HG02973 (cell line): ENCODE measurements around the gene S1PR4.
"Not testable (repeated sequence)": the region's sequence is repeated elsewhere in the genome, so short reads cannot be mapped to it uniquely, and the experiment has no call there.

Experiments used
- ATAC-seq: cut with Tn5 transposase; IDR thresholded peaks from one replicate; pipeline ENCODE4 v1.9.1; 2021; ENCODE audit warnings: moderate library complexity; ENCODE audit not compliant: unreplicated experiment

S1PR4 gene

GRCh38 chr19:3176715-3177501 is 1.7 kb upstream of the S1PR4 start:
- no peak for ATAC-seq

GRCh38 chr19:3178973-3179738 is 587 bp downstream of the S1PR4 start:
- ATAC-seq = no peak

- ATAC-seq = no peak
These were observed 1.2 kb downstream of the S1PR4 start for GRCh38 chr19:3179739-3180293.

GRCh38 chr19:3183721-3184641 is 5.4 kb downstream of the S1PR4 start:
- no peak for ATAC-seq

- ATAC-seq = no peak
These were observed 6.4 kb downstream of the S1PR4 start for GRCh38 chr19:3184847-3185460.

- peak; percentile 61 for ATAC-seq
These were observed 7.0 kb downstream of the S1PR4 start, which contains the start of gene NCLN for GRCh38 chr19:3185461-3186159. Gene NCLN (plus strand): TSS chr19:3185930. CDS start chr19:3186031, 101 bp downstream.

GRCh38 chr19:3186160-3186688 is 7.7 kb downstream of the S1PR4 start:
- no peak for ATAC-seq

GRCh38 chr19:3186891-3187661 is 8.5 kb downstream of the S1PR4 start:
- ATAC-seq = no peak

GRCh38 chr19:3187662-3188511 is 9.3 kb downstream of the S1PR4 start:
- no peak for ATAC-seq

- no peak for ATAC-seq
These were observed 10.3 kb downstream of the S1PR4 start for GRCh38 chr19:3188627-3189596.

GRCh38 chr19:3189702-3190469 is 11.3 kb downstream of the S1PR4 start:
- no peak for ATAC-seq

GRCh38 chr19:3190470-3190770 is 11.9 kb downstream of the S1PR4 start:
- ATAC-seq = no peak

GRCh38 chr19:3190921-3191805 is 12.6 kb downstream of the S1PR4 start:
- ATAC-seq = no peak

GRCh38 chr19:3191806-3192104 is 13.2 kb downstream of the S1PR4 start:
- not testable (repeated sequence) for ATAC-seq

GRCh38 chr19:3192228-3192635 is 13.7 kb downstream of the S1PR4 start:
- ATAC-seq = no peak
